Epithelial cell of esophagus (primary cell): ENCODE results near the gene TMTC1.

Experiments used
- DNase-seq: peaks from one replicate; pipeline ENCODE4 v3.0.0; 2010; ENCODE audit warnings: low read depth
- H3K4me3 ChIP-seq: 2 replicates; pipeline ENCODE4 v1.5.1; 2011; ENCODE audit warnings: mild to moderate bottlenecking, low read length, control low read depth
- CTCF ChIP-seq: IDR thresholded peaks from 2 replicates; pipeline ENCODE4 v1.5.1; 2011; ENCODE audit warnings: low read depth, mild to moderate bottlenecking, low read length, control low read depth, inconsistent platforms; ENCODE audit not compliant: insufficient read depth; ENCODE audit errors: missing control alignments

The TMTC1 gene

GRCh38 chr12:29734305-29734704 is 49.4 kb downstream of the TMTC1 start:
- H3K4me3 ChIP-seq = no peak overlapping the region
- no peak for TF ChIP-seq CTCF
- no peak for DNase-seq

- TF ChIP-seq CTCF = no peak
- DNase-seq = no peak
- H3K4me3 ChIP-seq = no peak overlapping the region
Measured at GRCh38 chr12:29733501-29733900, 50.2 kb downstream of the TMTC1 start.

- peak; percentile 80 for DNase-seq
- no peak for TF ChIP-seq CTCF
Measured at GRCh38 chr12:29733060-29733459, 50.7 kb downstream of the TMTC1 start.

GRCh38 chr12:29732593-29732992 is 51.1 kb downstream of the TMTC1 start:
- no peak for TF ChIP-seq CTCF
- no peak for DNase-seq
- H3K4me3 ChIP-seq = no peak overlapping the region

More at GRCh38 chr12:29733060-29733459, 50.7 kb downstream of the TMTC1 start:
- no peak overlapping the region for H3K4me3 ChIP-seq

GRCh38 chr12:29732191-29732590 is 51.6 kb downstream of the TMTC1 start:
- no peak for TF ChIP-seq CTCF
- DNase-seq = no peak
- H3K4me3 ChIP-seq = no peak overlapping the region

- no peak for TF ChIP-seq CTCF
- DNase-seq = no peak
- no peak overlapping the region for H3K4me3 ChIP-seq
Measured at GRCh38 chr12:29731591-29731990, 52.2 kb downstream of the TMTC1 start.

GRCh38 chr12:29730481-29730880 is 53.3 kb downstream of the TMTC1 start:
- H3K4me3 ChIP-seq = no peak overlapping the region
- DNase-seq = no peak
- TF ChIP-seq CTCF = no peak
